DOHH2 (cell line): ENCODE results near the gene PRM3.

Source experiments
- H3F3A ChIP-seq: fragments of 200-600 bp; sonication (generic), shearing (Covaris generic); 2 replicates; pipeline ENCODE4 v1.6.0; 2016; ENCODE audit warnings: antibody characterized with exemption, mild to moderate bottlenecking; ENCODE audit not compliant: control insufficient read depth, insufficient read depth
- H3K27ac ChIP-seq: fragments of 200-600 bp; sonication (generic); 2 replicates; pipeline ENCODE4 v1.5.1; 2014; ENCODE audit warnings: low read depth, mild to moderate bottlenecking, low read length, moderate library complexity
- H3K27me3 ChIP-seq: fragments of 200-600 bp; sonication (generic); 2 replicates; pipeline ENCODE4 v1.6.1; 2014; ENCODE audit warnings: mild to moderate bottlenecking, low read length, mixed read lengths; ENCODE audit not compliant: control insufficient read depth
- H3K36me3 ChIP-seq: fragments of 200-600 bp; sonication (generic); 2 replicates; pipeline ENCODE4 v1.6.1; 2014; ENCODE audit warnings: mild to moderate bottlenecking, low read length, moderate library complexity, mixed read lengths; ENCODE audit not compliant: control insufficient read depth
- H3K4me1 ChIP-seq: fragments of 200-600 bp; sonication (generic); 2 replicates; pipeline ENCODE4 v1.6.1; 2014; ENCODE audit warnings: mild to moderate bottlenecking, low read length, mixed read lengths; ENCODE audit not compliant: control insufficient read depth
- H3K4me2 ChIP-seq: fragments of 200-600 bp; sonication (generic); 2 replicates; pipeline ENCODE4 v1.6.0; 2014; ENCODE audit warnings: mild to moderate bottlenecking, low read length, moderate library complexity
- H3K4me3 ChIP-seq: fragments of 200-600 bp; sonication (generic); 2 replicates; pipeline ENCODE4 v1.5.1; 2014; ENCODE audit warnings: mild to moderate bottlenecking, low read length, mixed read lengths
- H3K79me2 ChIP-seq: fragments of 200-600 bp; sonication (generic); 2 replicates; pipeline ENCODE4 v1.6.1; 2014; ENCODE audit warnings: mild to moderate bottlenecking, low read length, mixed read lengths; ENCODE audit not compliant: control insufficient read depth
- H3K9me2 ChIP-seq: fragments of 200-600 bp; sonication (generic); replicated peaks from 2 replicates; pipeline ENCODE4 v1.6.1; 2014; ENCODE audit warnings: mild to moderate bottlenecking, low read length, mixed read lengths; ENCODE audit not compliant: control insufficient read depth
- H3K9me3 ChIP-seq: fragments of 200-600 bp; sonication (generic); 2 replicates; pipeline ENCODE4 v1.6.1; 2014; ENCODE audit warnings: antibody characterized with exemption, low read length, mixed read lengths; ENCODE audit not compliant: control insufficient read depth, insufficient read depth
- H4K20me1 ChIP-seq: fragments of 200-600 bp; sonication (generic); 2 replicates; pipeline ENCODE4 v1.6.0; 2014; ENCODE audit warnings: low read depth, mild to moderate bottlenecking, antibody characterized with exemption, low read length, moderate library complexity; ENCODE audit not compliant: control insufficient read depth, insufficient read depth
- CTCF ChIP-seq: fragments of 200-600 bp; sonication (generic); IDR thresholded peaks from one replicate; pipeline ENCODE4 v1.5.1; 2014; ENCODE audit warnings: antibody characterized with exemption, mild to moderate bottlenecking, low read depth, low read length; ENCODE audit not compliant: poor library complexity, severe bottlenecking
- EZH2phosphoT487 ChIP-seq: fragments of 200-600 bp; sonication (generic); IDR thresholded peaks from 2 replicates; pipeline ENCODE4 v1.6.1; 2017; ENCODE audit warnings: borderline replicate concordance, mild to moderate bottlenecking, antibody characterized with exemption, low read length, moderate library complexity, mixed read lengths

PRM3 gene

GRCh38 chr16:11303405-11304138 lies 30.1 kb upstream of the PRM3 start:
- Histone ChIP-seq H3K4me2 (peak overlapping the region; percentile 15), H3K4me1 (peaks cover 90% of the 10 kb centered on the region)
- TF ChIP-seq CTCF (no peak), EZH2phosphoT487 (no peak)

GRCh38 chr16:11302977-11303376 lies 29.5 kb upstream of the PRM3 start:
- TF ChIP-seq CTCF: no peak
- no peak for TF ChIP-seq EZH2phosphoT487
- H3K4me1 ChIP-seq: peaks cover 90% of the 10 kb centered on the region

More at GRCh38 chr16:11303405-11304138, 30.1 kb upstream of the PRM3 start:
- Histone ChIP-seq H3K4me3 (no peak overlapping the region), H3K36me3 (no peaks in the 10 kb centered on the region), H3K9me3 (peaks cover 8% of the 10 kb centered on the region), H3K79me2 (no peaks in the 10 kb centered on the region), H3F3A (peaks cover 21% of the 10 kb centered on the region), H3K27me3 (no peaks in the 10 kb centered on the region), H3K27ac (no peak overlapping the region; the same call in 1 of the 2 replicates), H4K20me1 (no peaks in the 10 kb centered on the region), H3K9me2 (no peaks in the 10 kb centered on the region)

GRCh38 chr16:11301645-11302501 lies 28.4 kb upstream of the PRM3 start:
- H3K79me2 ChIP-seq: no peaks in the 10 kb centered on the region
- H3K4me1 ChIP-seq: peaks cover 90% of the 10 kb centered on the region
- no peak overlapping the region for H3K4me2 ChIP-seq
- H3K27ac ChIP-seq: no peak overlapping the region
- H3K36me3 ChIP-seq: 0 out of 2 replicates have a peak, but pooled peaks cover 2% of the 10 kb centered on the region
- no peak for TF ChIP-seq CTCF
- TF ChIP-seq EZH2phosphoT487: no peak
- H3K27me3 ChIP-seq: no peaks in the 10 kb centered on the region
- H3K4me3 ChIP-seq: no peak overlapping the region
- H4K20me1 ChIP-seq: no peaks in the 10 kb centered on the region
- H3F3A ChIP-seq: peaks cover 32% of the 10 kb centered on the region
- no peaks in the 10 kb centered on the region for H3K9me2 ChIP-seq
- no peaks in the 10 kb centered on the region for H3K9me3 ChIP-seq

More at GRCh38 chr16:11302977-11303376, 29.5 kb upstream of the PRM3 start:
- H4K20me1 ChIP-seq: no peaks in the 10 kb centered on the region
- H3K36me3 ChIP-seq: no peaks in the 10 kb centered on the region
- H3K9me3 ChIP-seq: peaks cover 2% of the 10 kb centered on the region
- H3K27me3 ChIP-seq: no peaks in the 10 kb centered on the region
- H3K4me3 ChIP-seq: no peak overlapping the region
- H3K4me2 ChIP-seq: peak overlapping the region; percentile 15
- H3K79me2 ChIP-seq: no peaks in the 10 kb centered on the region
- H3F3A ChIP-seq: peaks cover 25% of the 10 kb centered on the region
- no peak overlapping the region; the same call in 1 of the 2 replicates for H3K27ac ChIP-seq
- H3K9me2 ChIP-seq: no peaks in the 10 kb centered on the region
